ENCODE results near the gene PSME3.
"Not testable (repeated sequence)": the region's sequence is repeated elsewhere in the genome, so short reads cannot be mapped to it uniquely, and the experiment has no call there.

The PSME3 gene

GRCh38 chr17:42851371-42852240 lies 18.4 kb downstream of the PSME3 start:
- DNase-seq: not testable (repeated sequence)

GRCh38 chr17:42852351-42852750 lies 19.2 kb downstream of the PSME3 start:
- DNase-seq: no peak

GRCh38 chr17:42853004-42853403 lies 19.8 kb downstream of the PSME3 start:
- DNase-seq: no peak

- no peak for DNase-seq
Measured at GRCh38 chr17:42853597-42853967, 20.4 kb downstream of the PSME3 start.

DNA sequence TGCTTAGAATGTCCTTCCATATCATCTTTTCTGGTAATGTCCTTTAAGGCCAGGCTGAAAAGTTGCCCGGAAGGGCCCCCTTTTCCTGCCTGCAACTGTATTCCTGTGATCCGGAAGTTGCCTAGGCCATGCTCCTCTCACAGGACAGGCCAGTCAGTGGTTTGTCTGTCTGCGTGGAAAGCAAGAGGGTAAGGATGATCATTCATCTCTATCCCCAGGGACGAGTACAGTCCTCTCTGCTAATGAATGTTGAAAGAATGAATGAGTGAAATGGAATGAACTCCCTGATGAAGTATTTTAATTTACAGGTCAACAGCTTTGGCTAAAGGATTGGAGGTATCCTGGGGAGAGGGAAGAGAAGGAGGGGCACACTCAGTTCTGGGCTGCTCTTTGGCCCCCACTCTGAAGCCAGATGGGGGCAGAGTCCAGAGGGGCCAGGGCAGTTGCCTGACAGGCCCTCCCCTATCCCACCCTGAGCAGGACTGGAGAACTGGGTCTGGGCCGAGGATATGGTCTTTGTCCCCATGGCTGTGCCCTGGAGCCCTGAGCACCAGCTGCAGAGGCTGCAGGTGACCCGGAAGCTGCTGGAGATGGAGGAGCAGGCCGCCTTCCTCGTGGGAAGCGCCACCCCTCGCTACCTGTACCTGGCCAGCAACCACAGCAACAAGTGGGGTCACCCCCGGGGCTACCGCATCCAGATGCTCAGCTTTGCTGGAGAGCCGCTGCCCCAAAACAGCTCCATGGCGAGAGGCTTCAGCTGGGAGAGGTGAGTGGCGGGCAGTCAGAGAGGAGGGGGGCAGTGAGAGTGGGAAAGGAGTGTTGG lies 21.0 kb downstream of the PSME3 start:
- no peak for DNase-seq

DNA sequence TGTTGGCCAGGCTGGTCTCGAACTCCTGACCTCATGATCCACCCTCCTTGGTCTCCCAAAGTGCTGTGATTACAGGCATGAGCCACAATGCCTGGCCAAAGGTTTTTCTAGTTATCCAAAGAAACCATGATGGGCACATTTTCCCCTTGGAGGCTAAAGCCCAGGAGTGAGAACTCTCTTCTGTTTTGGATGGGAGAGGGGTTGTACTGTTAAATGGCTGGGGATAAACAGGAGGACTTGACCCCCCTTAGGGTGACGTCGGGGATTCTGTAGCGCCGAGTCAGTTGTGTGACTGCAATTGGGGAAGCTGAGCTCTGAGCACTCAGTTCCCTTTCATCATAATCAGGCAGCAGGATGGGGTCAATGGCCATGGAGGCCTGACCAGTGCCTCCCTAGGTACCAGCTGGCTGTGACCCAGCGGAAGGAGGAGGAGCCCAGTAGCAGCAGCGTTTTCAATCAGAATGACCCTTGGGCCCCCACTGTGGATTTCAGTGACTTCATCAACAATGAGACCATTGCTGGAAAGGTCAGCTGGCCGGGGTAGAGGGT lies 21.9 kb downstream of the PSME3 start:
- DNase-seq: no peak

GRCh38 chr17:42856093-42856492 lies 22.9 kb downstream of the PSME3 start:
- DNase-seq: not testable (repeated sequence)

DNA sequence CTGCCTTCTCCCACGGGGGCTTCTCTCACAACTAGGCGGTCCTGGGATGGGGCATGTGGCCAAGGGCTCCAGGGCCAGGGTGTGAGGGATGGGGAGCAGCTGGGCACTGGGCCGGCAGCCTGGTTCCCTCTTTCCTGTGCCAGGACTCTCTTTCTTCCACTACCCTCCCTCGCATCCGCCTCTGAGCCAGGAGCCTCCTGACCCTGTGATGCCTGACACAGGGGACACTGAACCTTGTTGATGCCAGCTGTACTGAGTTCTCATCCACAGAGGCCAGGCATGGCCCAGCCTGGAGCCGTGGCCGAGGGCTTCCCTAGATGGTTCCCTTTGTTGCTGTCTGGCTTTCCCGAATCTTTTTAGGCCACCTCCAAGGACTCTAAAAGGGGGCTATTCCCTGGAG lies 23.3 kb downstream of the PSME3 start:
- not testable (repeated sequence) for DNase-seq

GRCh38 chr17:42857389-42857788 lies 24.2 kb downstream of the PSME3 start:
- no peak for DNase-seq

DNA sequence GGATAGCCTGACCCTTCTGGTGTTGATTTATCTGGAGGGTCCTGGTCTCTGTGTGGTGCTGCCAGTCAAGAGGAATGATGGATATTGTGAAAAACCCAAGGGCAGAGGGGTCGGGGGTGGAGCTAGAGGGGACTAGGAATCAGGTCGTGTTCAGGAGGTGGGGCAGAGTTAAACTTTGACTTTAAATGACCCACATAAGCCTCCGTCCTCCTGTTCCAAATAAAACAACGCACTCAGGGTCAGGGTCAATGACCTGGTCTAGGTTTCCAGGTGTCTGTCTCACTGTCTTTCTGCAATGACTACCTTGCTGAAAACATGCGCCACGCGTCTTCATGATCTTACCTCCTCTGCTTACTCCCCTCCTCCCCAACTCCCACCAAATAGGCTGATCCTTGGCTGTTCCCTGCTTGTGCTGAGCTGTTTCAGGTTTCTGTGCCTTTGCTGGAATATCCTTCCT lies 32.5 kb downstream of the PSME3 start:
- DNase-seq: no peak

- DNase-seq: no peak
Measured at GRCh38 chr17:42866216-42866615, 33.0 kb downstream of the PSME3 start.

- no peak for DNase-seq
Measured at GRCh38 chr17:42866631-42867575, 33.7 kb downstream of the PSME3 start.

GRCh38 chr17:42867694-42868261 lies 34.6 kb downstream of the PSME3 start:
- not testable (repeated sequence) for DNase-seq

DNA sequence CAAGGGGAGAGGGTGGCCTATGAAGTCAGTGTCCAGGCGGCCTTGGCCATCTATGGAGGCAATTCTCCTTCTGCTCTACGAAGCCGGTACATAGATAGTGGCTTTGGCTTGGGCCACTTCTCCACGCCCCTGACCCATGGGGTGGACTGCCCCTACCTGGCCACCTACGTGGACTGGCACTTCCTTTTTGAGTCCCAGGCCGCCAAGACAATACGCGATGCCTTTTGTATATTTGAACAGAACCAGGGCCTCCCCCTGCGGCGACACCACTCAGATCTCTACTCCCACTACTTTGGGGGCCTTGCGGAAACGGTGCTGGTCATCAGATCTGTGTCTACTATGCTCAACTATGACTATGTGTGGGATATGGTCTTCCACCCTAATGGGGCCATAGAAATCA lies 35.1 kb downstream of the PSME3 start:
- no peak for DNase-seq

DNA sequence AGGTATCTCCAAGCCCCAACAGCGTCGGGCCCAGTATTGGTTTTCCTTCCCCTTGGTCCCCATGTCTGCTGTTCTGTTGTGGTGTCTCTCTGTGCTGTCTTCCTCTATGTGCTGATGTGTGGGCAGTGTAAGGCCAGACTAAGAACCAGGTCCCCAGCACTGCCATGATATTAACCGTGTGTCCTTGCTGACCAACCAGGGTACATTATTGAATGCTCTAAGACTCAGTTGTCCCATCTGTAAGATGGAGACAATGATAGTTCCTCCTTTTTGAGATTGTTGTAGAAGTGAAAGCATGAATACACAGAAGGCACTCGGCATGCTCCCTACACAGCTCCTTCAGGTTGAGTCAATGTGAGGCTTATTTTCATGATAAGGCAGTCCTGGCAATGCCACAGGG lies 38.5 kb downstream of the PSME3 start:
- no peak for DNase-seq

- DNase-seq: no peak
Measured at GRCh38 chr17:42872251-42872965, 39.2 kb downstream of the PSME3 start.

GRCh38 chr17:42873315-42873714 lies 40.1 kb downstream of the PSME3 start:
- DNase-seq: no peak

DNA sequence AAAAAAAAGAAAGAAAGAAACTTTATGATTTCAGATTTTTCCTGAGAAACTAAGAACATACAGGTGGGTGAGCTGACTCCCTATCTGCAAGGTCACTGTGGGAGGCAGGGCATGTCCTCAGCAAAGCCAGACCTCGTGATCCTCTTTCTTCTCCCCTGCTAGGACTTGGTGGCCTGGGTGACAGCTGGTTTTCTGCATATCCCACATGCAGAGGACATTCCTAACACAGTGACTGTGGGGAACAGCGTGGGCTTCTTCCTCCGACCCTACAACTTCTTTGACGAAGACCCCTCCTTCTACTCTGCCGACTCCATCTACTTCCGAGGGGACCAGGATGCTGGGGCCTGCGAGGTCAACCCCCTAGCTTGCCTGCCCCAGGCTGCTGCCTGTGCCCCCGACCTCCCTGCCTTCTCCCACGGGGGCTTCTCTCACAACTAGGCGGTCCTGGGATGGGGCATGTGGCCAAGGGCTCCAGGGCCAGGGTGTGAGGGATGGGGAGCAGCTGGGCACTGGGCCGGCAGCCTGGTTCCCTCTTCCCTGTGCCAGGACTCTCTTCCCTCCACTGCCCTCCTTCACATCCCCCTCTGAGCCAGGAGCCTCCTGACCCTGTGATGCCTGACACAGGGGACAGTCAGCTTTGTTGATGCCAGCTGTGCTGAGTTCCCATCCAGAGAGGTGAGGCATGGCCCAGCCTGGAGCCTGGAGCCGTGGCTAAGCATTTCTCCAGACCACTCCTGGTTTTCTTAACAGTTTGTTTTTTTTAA lies 40.9 kb downstream of the PSME3 start:
- DNase-seq: not testable (repeated sequence)

DNA sequence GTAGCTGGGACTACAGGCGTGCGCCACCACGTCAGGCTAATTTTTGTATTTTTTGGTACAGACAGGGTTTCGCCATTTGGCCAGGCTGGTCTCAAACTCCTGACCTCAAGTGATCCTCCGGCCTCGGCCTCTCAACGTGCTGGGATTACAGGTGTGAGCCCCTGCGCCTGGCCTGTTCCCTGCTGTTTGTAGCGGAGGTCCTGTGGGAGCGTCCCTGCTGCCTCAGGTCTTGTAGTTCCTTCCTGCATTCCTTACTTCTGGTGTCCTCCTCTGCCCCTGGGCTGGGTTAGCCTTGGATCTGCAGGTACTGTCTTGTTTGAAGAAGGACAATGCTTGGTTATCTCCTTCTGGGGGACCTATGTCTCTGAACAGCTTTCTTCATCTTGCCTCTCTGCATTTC lies 43.8 kb downstream of the PSME3 start:
- no peak for DNase-seq

- no peak for DNase-seq
Measured at GRCh38 chr17:42878123-42878880, 45.1 kb downstream of the PSME3 start.

Data from cortex of kidney (tissue), 1 donor.